ENCODE results near the gene CEP135. TPM values are rescaled to one million over a fixed set of nuclear protein-coding genes. Genes with fewer than 3 reads are reported as not detected.
"Not testable (repeated sequence)": the region's sequence is repeated elsewhere in the genome, so short reads cannot be mapped to it uniquely, and the experiment has no call there.

CEP135 gene
- total RNA-seq, 1 donor from 2014 or later = 16.8 TPM

- H3K9me3 Mint-ChIP-seq = no peaks in the 10 kb centered on the region
- H3K27me3 Mint-ChIP-seq = no peaks in the 10 kb centered on the region
- TF ChIP-seq, protein P1, sequence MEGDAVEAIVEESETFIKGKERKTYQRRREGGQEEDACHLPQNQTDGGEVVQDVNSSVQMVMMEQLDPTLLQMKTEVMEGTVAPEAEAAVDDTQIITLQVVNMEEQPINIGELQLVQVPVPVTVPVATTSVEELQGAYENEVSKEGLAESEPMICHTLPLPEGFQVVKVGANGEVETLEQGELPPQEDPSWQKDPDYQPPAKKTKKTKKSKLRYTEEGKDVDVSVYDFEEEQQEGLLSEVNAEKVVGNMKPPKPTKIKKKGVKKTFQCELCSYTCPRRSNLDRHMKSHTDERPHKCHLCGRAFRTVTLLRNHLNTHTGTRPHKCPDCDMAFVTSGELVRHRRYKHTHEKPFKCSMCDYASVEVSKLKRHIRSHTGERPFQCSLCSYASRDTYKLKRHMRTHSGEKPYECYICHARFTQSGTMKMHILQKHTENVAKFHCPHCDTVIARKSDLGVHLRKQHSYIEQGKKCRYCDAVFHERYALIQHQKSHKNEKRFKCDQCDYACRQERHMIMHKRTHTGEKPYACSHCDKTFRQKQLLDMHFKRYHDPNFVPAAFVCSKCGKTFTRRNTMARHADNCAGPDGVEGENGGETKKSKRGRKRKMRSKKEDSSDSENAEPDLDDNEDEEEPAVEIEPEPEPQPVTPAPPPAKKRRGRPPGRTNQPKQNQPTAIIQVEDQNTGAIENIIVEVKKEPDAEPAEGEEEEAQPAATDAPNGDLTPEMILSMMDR (conservative IDR thresholded peaks at IDR 0.05) = no peak
- H3K27ac Mint-ChIP-seq = no peak overlapping the region
- no peak for DNase-seq (ENCODE audit: extremely low spot score, unreplicated experiment)
- H3K4me1 Mint-ChIP-seq (ENCODE audit: unreplicated experiment) = peaks cover 14% of the 10 kb centered on the region
- H3K4me3 Mint-ChIP-seq = no peak overlapping the region
- H3K36me3 Mint-ChIP-seq = no peaks in the 10 kb centered on the region
Measured at GRCh38 chr4:55932511-55932910, 16.2 kb upstream of the CEP135 start.

GRCh38 chr4:55933611-55934010, 15.1 kb upstream of the CEP135 start:
- no peak for DNase-seq (ENCODE audit: extremely low spot score, unreplicated experiment)
- TF ChIP-seq, protein P1 (conservative IDR thresholded peaks at IDR 0.05) = no peak
- no peak overlapping the region for H3K4me3 Mint-ChIP-seq
- H3K9me3 Mint-ChIP-seq = no peaks in the 10 kb centered on the region
- no peaks in the 10 kb centered on the region for H3K36me3 Mint-ChIP-seq
- no peaks in the 10 kb centered on the region for H3K27me3 Mint-ChIP-seq
- H3K4me1 Mint-ChIP-seq (ENCODE audit: unreplicated experiment) = peaks cover 10% of the 10 kb centered on the region
- H3K27ac Mint-ChIP-seq = no peak overlapping the region

- not testable (repeated sequence) for H3K27ac Mint-ChIP-seq; H3K36me3 Mint-ChIP-seq; DNase-seq (ENCODE audit: extremely low spot score, unreplicated experiment); H3K4me1 Mint-ChIP-seq (ENCODE audit: unreplicated experiment); H3K9me3 Mint-ChIP-seq; H3K4me3 Mint-ChIP-seq
- peaks cover 11% of the 10 kb centered on the region for H3K27me3 Mint-ChIP-seq
Measured at GRCh38 chr4:55935907-55936306, 12.8 kb upstream of the CEP135 start.

GRCh38 chr4:55938481-55938880, 10.3 kb upstream of the CEP135 start:
- no peak overlapping the region for H3K4me3 Mint-ChIP-seq
- H3K27me3 Mint-ChIP-seq = peaks cover 11% of the 10 kb centered on the region
- H3K9me3 Mint-ChIP-seq = peaks cover 4% of the 10 kb centered on the region
- TF ChIP-seq, protein P1 (conservative IDR thresholded peaks at IDR 0.05) = no peak
- no peaks in the 10 kb centered on the region for H3K36me3 Mint-ChIP-seq
- H3K4me1 Mint-ChIP-seq (ENCODE audit: unreplicated experiment) = no peaks in the 10 kb centered on the region
- no peak overlapping the region for H3K27ac Mint-ChIP-seq
- no peak for DNase-seq (ENCODE audit: extremely low spot score, unreplicated experiment)

DNA sequence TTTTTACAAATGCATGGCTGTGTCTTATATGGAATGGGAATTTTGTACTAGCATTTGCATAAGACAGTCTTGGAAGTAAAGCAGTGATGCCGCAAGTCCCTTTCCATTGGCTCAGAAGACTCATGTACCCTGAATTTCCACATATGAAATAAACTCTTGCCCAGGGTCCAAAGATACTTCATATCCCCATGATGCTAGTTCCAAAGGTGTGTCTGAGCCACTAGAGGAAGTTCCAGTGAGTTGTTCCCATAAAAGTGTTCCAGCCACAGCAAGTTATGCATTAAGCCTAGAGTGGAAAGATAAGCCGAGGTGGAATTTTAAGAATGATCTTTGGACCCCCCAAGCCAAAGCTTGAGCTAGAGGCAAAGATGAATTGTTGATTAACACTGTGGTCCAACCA, 9.3 kb upstream of the CEP135 start:
- Mint-ChIP-seq H3K27ac (no peak overlapping the region), H3K4me3 (no peak overlapping the region), H3K27me3 (peaks cover 16% of the 10 kb centered on the region), H3K4me1 (ENCODE audit: unreplicated experiment) (no peaks in the 10 kb centered on the region), H3K9me3 (peaks cover 4% of the 10 kb centered on the region), H3K36me3 (no peaks in the 10 kb centered on the region)
- no peak for DNase-seq (ENCODE audit: extremely low spot score, unreplicated experiment)
- TF ChIP-seq, protein P1 (conservative IDR thresholded peaks at IDR 0.05) = no peak

DNA sequence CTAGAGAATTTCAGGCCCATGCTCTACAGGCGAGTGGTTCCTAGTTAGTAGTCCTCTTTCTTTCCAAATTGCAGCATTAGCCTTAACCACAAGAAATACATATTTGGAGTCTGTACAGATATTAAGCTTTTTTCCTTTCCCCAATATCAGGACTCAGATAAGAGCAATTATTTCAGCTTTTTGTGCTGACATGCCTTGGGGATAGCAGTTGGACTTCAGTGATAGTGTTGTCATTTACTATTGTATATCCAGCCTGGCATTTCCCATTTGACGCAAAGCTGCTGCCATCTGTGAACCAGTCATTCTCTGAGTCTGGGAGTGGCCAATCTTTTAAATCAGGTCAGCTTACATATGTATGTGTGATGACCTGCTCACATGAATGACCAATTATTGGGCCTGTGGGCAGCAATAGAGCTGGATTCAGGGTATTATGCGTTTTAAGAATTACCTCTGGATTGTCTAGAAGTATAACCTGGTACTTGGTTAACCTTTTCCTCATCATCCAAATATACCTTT, 6.8 kb upstream of the CEP135 start:
- no peak overlapping the region for H3K4me3 Mint-ChIP-seq
- DNase-seq (ENCODE audit: extremely low spot score, unreplicated experiment) = no peak

More for the DNA sequence above, 6.8 kb upstream of the CEP135 start:
- TF ChIP-seq, protein P1 (conservative IDR thresholded peaks at IDR 0.05) = no peak
- Mint-ChIP-seq H3K27ac (no peak overlapping the region), H3K9me3 (peaks cover 4% of the 10 kb centered on the region), H3K27me3 (peaks cover 16% of the 10 kb centered on the region), H3K4me1 (ENCODE audit: unreplicated experiment) (no peaks in the 10 kb centered on the region), H3K36me3 (no peaks in the 10 kb centered on the region)

All from type B pancreatic cell (in vitro differentiated cells).